ENCODE measurements around the gene KCNMA1.

KCNMA1 gene

DNA sequence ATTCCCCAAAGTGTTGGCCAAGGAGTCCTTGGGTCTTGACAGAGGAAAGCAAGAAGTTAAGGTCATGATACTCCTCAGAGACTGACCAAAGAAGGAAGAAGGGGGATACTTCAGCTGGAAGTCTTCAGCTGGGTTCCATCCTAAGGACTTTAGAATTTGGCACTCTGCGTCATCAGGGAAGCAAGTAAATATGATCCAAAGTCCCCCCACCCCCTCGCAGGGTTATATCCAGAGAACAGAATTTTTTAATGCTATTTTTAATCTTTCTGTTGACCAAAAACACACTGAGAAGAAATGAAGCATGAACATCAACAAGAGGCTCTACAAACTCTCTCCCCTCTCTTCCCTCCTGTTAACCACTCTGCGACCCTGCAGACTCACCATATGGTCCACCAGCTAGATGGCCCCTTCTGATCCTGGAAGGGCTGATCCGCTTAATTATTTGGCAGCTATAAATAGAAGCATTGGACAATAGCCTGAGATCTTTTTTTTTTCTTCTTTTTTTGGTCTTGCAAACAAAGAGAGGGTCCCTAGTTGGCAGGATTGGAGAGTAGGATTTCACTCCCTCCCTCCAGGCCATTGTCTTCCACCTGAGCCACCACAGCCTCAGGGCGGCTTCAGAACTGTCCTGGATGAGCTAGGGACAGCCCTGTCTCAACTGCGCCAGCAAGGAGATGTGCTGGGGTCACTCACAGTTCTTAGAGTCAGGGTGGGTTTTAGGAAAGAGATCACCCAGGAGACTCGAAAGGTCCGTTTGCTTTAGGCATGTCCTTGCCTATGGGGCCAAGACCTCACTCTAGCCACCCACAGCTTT is 196.0 kb downstream of the KCNMA1 start:
- Histone ChIP-seq H3K27me3 (ENCODE audit: control insufficient read depth, insufficient read depth, low read length) (no peaks in the 10 kb centered on the region), H3K4me3 (ENCODE audit: low read length) (no peak overlapping the region), H3K9me3 (ENCODE audit: control insufficient read depth, insufficient read depth, low read length) (no peaks in the 10 kb centered on the region), H3K27ac (ENCODE audit: low read length) (no peak overlapping the region), H3K36me3 (ENCODE audit: control insufficient read depth, insufficient read depth, low read length) (no peaks in the 10 kb centered on the region), H3K4me1 (ENCODE audit: control insufficient read depth, insufficient read depth, low read length) (no peaks in the 10 kb centered on the region)
- no CpG with 5 or more reads among the region's 8 CpGs for WGBS (ENCODE audit: insufficient coverage, insufficient read length)
- DNase-seq (ENCODE audit: low read depth, low spot score): no peak

DNA sequence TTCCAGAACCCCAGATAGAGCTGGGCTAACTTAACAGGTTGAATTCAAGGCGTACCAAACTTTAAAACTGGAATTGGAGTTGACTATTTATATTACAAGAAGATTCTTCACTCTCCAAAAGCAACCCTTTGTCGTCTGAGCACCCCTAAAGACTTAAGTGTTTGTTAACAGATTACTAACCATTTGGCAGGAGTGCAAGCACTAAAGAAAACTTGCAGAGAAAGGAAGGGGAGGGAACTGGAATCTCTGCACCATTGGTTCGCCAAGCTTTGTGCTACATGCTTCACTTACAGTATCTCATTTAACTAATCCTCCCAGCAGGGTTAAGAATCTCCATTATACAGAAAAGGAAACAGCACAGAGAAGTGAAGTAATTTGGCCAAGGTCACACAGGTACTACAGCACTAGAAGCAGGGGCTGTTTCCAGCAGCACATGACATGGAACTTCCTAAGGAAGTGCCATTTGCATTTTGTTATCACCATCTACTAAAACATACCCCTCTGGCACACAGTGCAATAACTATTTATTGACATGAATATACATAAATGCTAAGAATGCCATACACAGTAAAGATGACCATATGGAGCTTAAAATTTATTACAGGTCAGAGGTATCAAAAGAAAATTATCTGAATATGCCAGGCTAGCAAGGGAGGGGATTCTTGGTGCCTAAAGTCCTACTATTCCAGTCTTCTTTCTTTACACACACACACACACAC is 201.2 kb downstream of the KCNMA1 start:
- no peak overlapping the region for H3K4me3 ChIP-seq (ENCODE audit: low read length)
- no CpG with 5 or more reads among the region's 3 CpGs for WGBS (ENCODE audit: insufficient coverage, insufficient read length)

DNA sequence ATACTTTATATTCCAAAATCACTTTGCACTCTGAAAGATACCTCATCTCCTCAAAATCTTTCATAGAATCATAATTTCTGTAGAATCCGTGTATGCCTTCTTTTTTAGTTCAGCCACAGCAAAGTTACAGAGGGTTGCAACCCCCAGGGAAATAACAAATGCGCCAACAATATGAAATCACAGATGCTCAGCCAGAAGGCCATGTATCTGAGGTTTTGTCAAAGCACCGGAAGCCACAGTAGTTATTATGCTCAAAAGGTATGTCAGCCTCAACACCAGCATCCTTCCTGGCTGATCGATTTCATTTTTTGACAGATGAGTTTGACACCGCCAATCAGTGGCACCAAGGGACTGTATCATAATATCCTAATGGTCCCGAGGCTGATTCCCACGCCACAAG is 204.1 kb downstream of the KCNMA1 start:
- no peak for DNase-seq (ENCODE audit: low read depth, low spot score)
- no CpG with 5 or more reads among the region's 7 CpGs for WGBS (ENCODE audit: insufficient coverage, insufficient read length)

More for the DNA sequence above, 201.2 kb downstream of the KCNMA1 start:
- H3K9me3 ChIP-seq (ENCODE audit: control insufficient read depth, insufficient read depth, low read length): no peaks in the 10 kb centered on the region
- no peak for DNase-seq (ENCODE audit: low read depth, low spot score)
- no peaks in the 10 kb centered on the region for H3K27me3 ChIP-seq (ENCODE audit: control insufficient read depth, insufficient read depth, low read length)
- no peak overlapping the region for H3K27ac ChIP-seq (ENCODE audit: low read length)
- H3K36me3 ChIP-seq (ENCODE audit: control insufficient read depth, insufficient read depth, low read length): no peaks in the 10 kb centered on the region
- H3K4me1 ChIP-seq (ENCODE audit: control insufficient read depth, insufficient read depth, low read length): no peaks in the 10 kb centered on the region

DNA sequence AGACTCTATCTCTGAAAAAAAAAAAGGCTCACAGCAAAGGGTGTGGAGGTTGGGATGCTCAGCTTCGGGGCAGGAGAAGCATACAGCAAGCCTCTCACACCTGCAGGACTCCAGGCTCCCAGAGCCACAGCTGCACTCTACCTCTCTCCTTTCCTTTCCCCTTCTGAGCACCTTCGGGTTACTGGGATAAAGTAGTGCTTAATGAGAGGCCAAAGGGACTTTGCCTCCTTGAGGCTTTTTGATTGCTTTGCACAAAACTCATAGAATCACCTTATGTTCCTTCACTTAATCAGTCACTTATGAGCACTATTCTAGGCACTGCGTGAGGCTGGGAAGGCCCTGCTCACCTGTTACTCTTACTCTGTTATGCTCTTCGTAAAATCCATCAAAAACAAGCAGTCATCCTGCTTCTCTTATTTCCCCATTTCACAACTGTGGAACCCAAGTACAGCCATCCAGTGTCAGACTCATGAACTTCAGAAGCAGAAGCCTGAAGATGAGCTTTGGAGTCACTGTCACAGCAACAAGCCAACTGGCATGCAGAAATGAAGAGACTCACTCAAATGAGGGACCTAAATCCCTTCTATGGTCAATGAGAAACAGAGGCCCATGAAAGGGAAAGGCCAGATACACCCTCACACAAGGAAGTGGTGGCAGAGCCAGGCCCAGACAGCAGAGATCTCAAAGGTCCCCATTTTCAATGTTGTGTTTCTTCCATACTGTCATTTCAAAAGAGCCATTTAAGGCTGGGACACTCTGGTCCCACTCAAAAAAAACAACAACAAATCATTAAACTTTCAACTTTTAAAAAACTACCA is 205.4 kb downstream of the KCNMA1 start:
- DNase-seq (ENCODE audit: low read depth, low spot score): no peak
- WGBS (ENCODE audit: insufficient coverage, insufficient read length): no CpG with 5 or more reads among the region's 4 CpGs
- Histone ChIP-seq H3K36me3 (ENCODE audit: control insufficient read depth, insufficient read depth, low read length) (no peaks in the 10 kb centered on the region), H3K27ac (ENCODE audit: low read length) (no peak overlapping the region), H3K4me3 (ENCODE audit: low read length) (no peak overlapping the region), H3K9me3 (ENCODE audit: control insufficient read depth, insufficient read depth, low read length) (no peaks in the 10 kb centered on the region), H3K27me3 (ENCODE audit: control insufficient read depth, insufficient read depth, low read length) (no peaks in the 10 kb centered on the region), H3K4me1 (ENCODE audit: control insufficient read depth, insufficient read depth, low read length) (no peaks in the 10 kb centered on the region)

More for the DNA sequence above, 204.1 kb downstream of the KCNMA1 start:
- no peaks in the 10 kb centered on the region for H3K4me1 ChIP-seq (ENCODE audit: control insufficient read depth, insufficient read depth, low read length)
- no peaks in the 10 kb centered on the region for H3K9me3 ChIP-seq (ENCODE audit: control insufficient read depth, insufficient read depth, low read length)
- no peaks in the 10 kb centered on the region for H3K27me3 ChIP-seq (ENCODE audit: control insufficient read depth, insufficient read depth, low read length)
- no peak overlapping the region for H3K27ac ChIP-seq (ENCODE audit: low read length)
- no peaks in the 10 kb centered on the region for H3K36me3 ChIP-seq (ENCODE audit: control insufficient read depth, insufficient read depth, low read length)
- H3K4me3 ChIP-seq (ENCODE audit: low read length): no peak overlapping the region

DNA sequence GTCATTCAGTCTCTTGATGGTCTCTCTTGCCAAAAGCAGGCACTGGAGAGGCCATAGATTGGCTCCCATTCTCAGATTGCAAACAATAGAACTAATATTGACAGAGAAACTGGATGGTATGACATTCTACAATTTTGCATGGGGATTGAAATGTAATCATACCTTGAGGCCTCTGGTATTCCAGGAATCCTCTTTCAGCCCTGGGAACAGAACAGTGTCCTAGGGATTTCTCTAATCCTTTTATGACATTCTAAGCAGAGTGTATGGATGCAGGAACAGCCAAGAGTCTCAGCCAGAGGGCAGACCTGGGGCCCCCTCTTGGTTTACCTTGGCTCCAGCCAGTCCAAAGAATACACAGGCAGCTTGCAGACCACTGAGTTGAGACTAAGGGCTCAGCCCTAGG is 206.4 kb downstream of the KCNMA1 start:
- H3K27ac ChIP-seq (ENCODE audit: low read length): no peak overlapping the region
- H3K27me3 ChIP-seq (ENCODE audit: control insufficient read depth, insufficient read depth, low read length): no peaks in the 10 kb centered on the region

DNA sequence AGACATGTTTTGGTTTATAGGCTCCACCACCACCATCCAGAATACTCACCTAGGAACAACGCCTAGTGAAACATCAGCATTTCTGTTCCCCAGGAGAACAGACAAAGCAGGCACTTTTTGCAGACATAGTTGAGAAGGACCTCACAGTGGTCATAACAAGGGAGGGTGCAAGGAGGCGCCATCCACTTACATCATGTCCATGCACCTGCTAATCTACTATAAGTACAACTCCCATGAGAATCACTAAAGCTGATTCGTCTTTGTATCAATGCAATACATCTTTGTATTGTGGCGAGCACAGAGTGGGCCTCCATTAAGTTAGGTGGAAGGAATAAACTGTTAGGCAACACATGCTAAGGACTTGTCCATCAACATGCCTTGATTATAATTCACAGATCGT is 207.1 kb downstream of the KCNMA1 start:
- Histone ChIP-seq H3K4me3 (ENCODE audit: low read length) (no peak overlapping the region), H3K27ac (ENCODE audit: low read length) (no peak overlapping the region), H3K36me3 (ENCODE audit: control insufficient read depth, insufficient read depth, low read length) (no peaks in the 10 kb centered on the region), H3K27me3 (ENCODE audit: control insufficient read depth, insufficient read depth, low read length) (no peaks in the 10 kb centered on the region), H3K9me3 (ENCODE audit: control insufficient read depth, insufficient read depth, low read length) (no peaks in the 10 kb centered on the region), H3K4me1 (ENCODE audit: control insufficient read depth, insufficient read depth, low read length) (no peaks in the 10 kb centered on the region)
- WGBS (ENCODE audit: insufficient coverage, insufficient read length): no CpG with 5 or more reads among the region's 5 CpGs
- no peak for DNase-seq (ENCODE audit: low read depth, low spot score)

More for the DNA sequence above, 206.4 kb downstream of the KCNMA1 start:
- DNase-seq (ENCODE audit: low read depth, low spot score): no peak
- no peaks in the 10 kb centered on the region for H3K4me1 ChIP-seq (ENCODE audit: control insufficient read depth, insufficient read depth, low read length)
- no peak overlapping the region for H3K4me3 ChIP-seq (ENCODE audit: low read length)
- H3K9me3 ChIP-seq (ENCODE audit: control insufficient read depth, insufficient read depth, low read length): no peaks in the 10 kb centered on the region
- H3K36me3 ChIP-seq (ENCODE audit: control insufficient read depth, insufficient read depth, low read length): no peaks in the 10 kb centered on the region

DNA sequence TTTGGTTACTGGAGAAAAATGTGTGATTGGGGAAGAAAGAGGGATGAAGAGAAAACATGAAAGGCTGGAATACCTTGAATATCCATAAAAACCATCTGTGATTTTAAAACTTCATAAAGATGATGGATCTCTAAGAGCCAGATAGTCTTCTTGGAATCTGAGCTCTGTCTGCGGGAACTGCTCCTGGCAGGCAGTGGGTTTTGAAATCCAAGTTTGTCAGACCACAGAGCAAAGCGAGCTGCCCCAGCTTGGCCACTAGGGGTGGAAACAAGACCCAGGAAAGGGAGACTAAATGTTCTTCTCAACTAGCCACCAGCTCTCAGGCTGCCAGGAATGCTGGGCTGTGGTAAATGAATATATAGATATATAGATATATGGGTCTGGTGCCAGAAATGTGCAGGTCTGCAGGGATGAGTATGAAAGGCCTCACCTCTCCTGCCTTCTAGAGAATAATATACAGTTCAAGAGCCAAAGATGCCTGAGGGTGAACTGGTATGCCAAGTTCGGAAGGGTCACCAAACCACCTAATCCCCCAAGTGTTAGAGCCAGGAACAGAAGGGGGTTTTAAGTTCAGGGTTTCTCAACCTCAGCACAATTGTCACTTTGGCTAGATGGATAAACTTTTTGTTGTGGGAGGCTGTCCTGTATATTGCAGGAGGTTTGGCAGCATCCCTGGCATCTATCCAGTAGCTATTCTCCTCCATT is 208.8 kb downstream of the KCNMA1 start:
- Histone ChIP-seq H3K4me3 (ENCODE audit: low read length) (no peak overlapping the region), H3K27me3 (ENCODE audit: control insufficient read depth, insufficient read depth, low read length) (no peaks in the 10 kb centered on the region), H3K4me1 (ENCODE audit: control insufficient read depth, insufficient read depth, low read length) (no peaks in the 10 kb centered on the region), H3K36me3 (ENCODE audit: control insufficient read depth, insufficient read depth, low read length) (no peaks in the 10 kb centered on the region), H3K9me3 (ENCODE audit: control insufficient read depth, insufficient read depth, low read length) (no peaks in the 10 kb centered on the region), H3K27ac (ENCODE audit: low read length) (no peak overlapping the region)
- DNase-seq (ENCODE audit: low read depth, low spot score): peak; percentile 31
- no CpG with 5 or more reads among the region's 3 CpGs for WGBS (ENCODE audit: insufficient coverage, insufficient read length)

DNA sequence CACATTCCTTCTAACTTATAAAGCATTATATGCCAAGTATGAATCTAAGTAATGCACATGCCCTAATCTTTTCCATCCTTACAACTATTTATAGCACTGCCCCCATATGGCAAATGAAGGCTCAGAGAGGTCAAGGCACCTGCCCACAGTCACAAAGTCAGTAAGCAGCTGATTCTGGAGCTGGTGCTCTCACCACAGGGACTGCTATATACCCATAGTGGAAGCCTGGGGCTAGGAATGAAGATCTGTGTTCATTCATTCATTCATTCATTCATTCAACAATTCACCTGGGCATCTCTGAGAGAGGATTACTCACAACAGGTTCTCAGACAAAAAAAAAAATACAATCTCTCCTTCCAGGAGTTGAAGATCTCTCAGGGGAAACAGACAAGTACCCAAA is 213.4 kb downstream of the KCNMA1 start:
- Histone ChIP-seq H3K27me3 (ENCODE audit: control insufficient read depth, insufficient read depth, low read length) (no peaks in the 10 kb centered on the region), H3K4me3 (ENCODE audit: low read length) (no peak overlapping the region), H3K27ac (ENCODE audit: low read length) (no peak overlapping the region), H3K4me1 (ENCODE audit: control insufficient read depth, insufficient read depth, low read length) (no peaks in the 10 kb centered on the region), H3K9me3 (ENCODE audit: control insufficient read depth, insufficient read depth, low read length) (no peaks in the 10 kb centered on the region), H3K36me3 (ENCODE audit: control insufficient read depth, insufficient read depth, low read length) (no peaks in the 10 kb centered on the region)
- no peak for DNase-seq (ENCODE audit: low read depth, low spot score)

DNA sequence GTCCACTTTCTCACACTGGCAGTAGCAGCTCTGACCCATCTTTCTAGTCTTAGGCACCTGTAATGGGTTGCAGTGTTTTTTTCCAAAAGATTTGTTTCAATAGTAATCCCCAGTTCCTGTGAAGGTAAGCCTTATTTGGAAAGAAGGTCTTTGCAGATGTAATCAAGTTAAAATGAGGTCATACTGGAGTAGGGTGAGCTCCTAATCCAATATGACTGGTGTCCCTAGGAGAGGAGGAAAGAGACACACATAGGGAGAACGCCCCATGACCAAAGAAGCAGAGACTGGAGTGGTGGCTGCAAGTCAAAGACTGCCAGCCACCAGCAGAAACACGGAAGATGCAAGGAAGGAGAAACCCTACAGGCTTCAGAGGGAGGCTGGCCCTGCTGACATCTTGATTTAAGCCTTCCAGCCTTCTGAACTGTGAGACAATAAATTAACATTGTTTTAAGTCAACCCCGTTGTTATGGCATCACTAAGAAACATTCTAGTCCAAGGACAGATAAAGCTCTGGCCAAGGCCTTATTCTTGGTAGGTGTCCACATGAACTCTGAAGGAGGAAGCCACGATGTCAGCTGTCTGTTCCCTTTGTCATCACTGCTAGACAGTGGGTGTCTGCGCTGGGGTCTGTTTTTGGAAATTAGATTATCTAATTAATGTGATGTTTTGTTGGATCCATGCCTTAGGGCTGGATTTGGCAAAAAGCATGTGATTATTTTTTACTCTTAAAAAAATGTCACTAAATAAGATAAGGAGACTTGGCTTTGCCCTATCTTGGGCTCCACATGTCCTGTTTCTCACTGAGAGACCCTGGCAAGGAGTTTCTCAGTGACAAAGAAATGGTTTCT is 214.9 kb downstream of the KCNMA1 start:
- no peak overlapping the region for H3K27ac ChIP-seq (ENCODE audit: low read length)
- H3K4me3 ChIP-seq (ENCODE audit: low read length): no peak overlapping the region
- WGBS (ENCODE audit: insufficient coverage, insufficient read length): no CpG with 5 or more reads among the region's 5 CpGs
- no peak for DNase-seq (ENCODE audit: low read depth, low spot score)
- no peaks in the 10 kb centered on the region for H3K36me3 ChIP-seq (ENCODE audit: control insufficient read depth, insufficient read depth, low read length)
- no peaks in the 10 kb centered on the region for H3K4me1 ChIP-seq (ENCODE audit: control insufficient read depth, insufficient read depth, low read length)
- H3K9me3 ChIP-seq (ENCODE audit: control insufficient read depth, insufficient read depth, low read length): no peaks in the 10 kb centered on the region
- H3K27me3 ChIP-seq (ENCODE audit: control insufficient read depth, insufficient read depth, low read length): no peaks in the 10 kb centered on the region

All from iPS DF 6.9 (cell line).